Measurements from ENCODE around the gene RAD51B.

The RAD51B gene

GRCh38 chr14:68327231-68327630 is 507.7 kb downstream of the RAD51B start:
- Histone ChIP-seq H3K9me3 (ENCODE audit: control insufficient read depth, low read length) (no peaks in the 10 kb centered on the region), H3K79me2 (no peaks in the 10 kb centered on the region), H3K27me3 (ENCODE audit: control insufficient read depth, insufficient read depth, low read length) (no peaks in the 10 kb centered on the region), H3K9ac (no peak overlapping the region), H2AFZ (no peak overlapping the region), H3K4me3 (ENCODE audit: low read depth, low read length) (no peak overlapping the region), H3K4me1 (no peaks in the 10 kb centered on the region), H3K36me3 (ENCODE audit: control insufficient read depth, insufficient read depth, low read length) (no peaks in the 10 kb centered on the region), H3K4me2 (ENCODE audit: low read length) (no peak overlapping the region), H3K27ac (no peak overlapping the region)
- no peak for TF ChIP-seq CTCF (IDR thresholded peaks at IDR 0.05)

- H3K27ac ChIP-seq: no peak overlapping the region
- H3K4me3 ChIP-seq (ENCODE audit: low read depth, low read length): no peak overlapping the region
- TF ChIP-seq CTCF (IDR thresholded peaks at IDR 0.05): no peak
- H3K9me3 ChIP-seq (ENCODE audit: control insufficient read depth, low read length): no peaks in the 10 kb centered on the region
- no peak overlapping the region for H3K4me2 ChIP-seq (ENCODE audit: low read length)
- no peaks in the 10 kb centered on the region for H3K4me1 ChIP-seq
- no peaks in the 10 kb centered on the region for H3K27me3 ChIP-seq (ENCODE audit: control insufficient read depth, insufficient read depth, low read length)
- H3K79me2 ChIP-seq: no peaks in the 10 kb centered on the region
- H3K36me3 ChIP-seq (ENCODE audit: control insufficient read depth, insufficient read depth, low read length): no peaks in the 10 kb centered on the region
- no peak overlapping the region for H2AFZ ChIP-seq
- no peak overlapping the region for H3K9ac ChIP-seq
These were observed 508.9 kb downstream of the RAD51B start for GRCh38 chr14:68328509-68328908.

DNA sequence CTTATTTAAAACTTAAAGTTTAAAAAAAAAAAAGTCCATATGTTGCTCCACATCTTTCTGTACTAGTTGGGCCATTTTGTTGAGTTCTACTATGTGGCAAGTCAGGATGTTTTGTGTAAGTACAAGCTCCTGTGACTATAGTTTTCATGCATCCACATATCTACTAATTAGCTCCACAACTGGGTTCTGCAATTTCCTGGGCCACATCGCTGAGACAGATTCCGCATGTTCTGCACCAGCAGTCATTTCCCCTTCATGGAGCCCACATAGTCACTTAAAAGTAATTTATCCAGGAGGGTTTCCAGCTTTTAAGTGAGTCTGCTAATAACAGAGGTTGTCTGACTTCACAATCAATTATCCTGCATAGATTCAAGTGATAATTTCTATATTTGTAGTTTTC is 511.8 kb downstream of the RAD51B start:
- TF ChIP-seq CTCF (IDR thresholded peaks at IDR 0.05): no peak
- H3K27ac ChIP-seq: no peak overlapping the region

DNA sequence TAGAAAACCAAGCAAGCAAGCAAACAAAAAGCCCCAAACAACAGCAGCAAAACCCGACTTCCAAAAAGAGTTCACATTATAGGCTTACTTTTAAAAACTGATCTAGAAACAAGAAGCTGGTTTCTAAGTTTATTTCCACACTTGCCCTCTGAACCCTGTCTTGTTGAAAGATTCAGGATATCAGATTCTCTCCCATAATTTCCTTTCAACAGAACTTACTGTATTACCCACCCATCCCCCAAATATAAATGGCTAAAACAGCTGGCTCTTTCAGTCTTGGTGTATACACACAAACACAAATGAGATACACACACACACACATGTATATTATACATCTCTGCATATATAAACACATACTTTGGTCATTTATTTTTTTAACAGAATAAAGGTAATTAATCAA is 512.4 kb downstream of the RAD51B start:
- Histone ChIP-seq H3K79me2 (no peaks in the 10 kb centered on the region), H3K36me3 (ENCODE audit: control insufficient read depth, insufficient read depth, low read length) (no peaks in the 10 kb centered on the region), H3K4me2 (ENCODE audit: low read length) (no peak overlapping the region), H3K4me3 (ENCODE audit: low read depth, low read length) (no peak overlapping the region), H3K27ac (no peak overlapping the region), H3K27me3 (ENCODE audit: control insufficient read depth, insufficient read depth, low read length) (no peaks in the 10 kb centered on the region), H3K4me1 (no peaks in the 10 kb centered on the region), H3K9ac (no peak overlapping the region), H2AFZ (no peak overlapping the region), H3K9me3 (ENCODE audit: control insufficient read depth, low read length) (no peaks in the 10 kb centered on the region)
- no peak for TF ChIP-seq CTCF (IDR thresholded peaks at IDR 0.05)

More for the DNA sequence above, 511.8 kb downstream of the RAD51B start:
- H3K9ac ChIP-seq: no peak overlapping the region
- no peak overlapping the region for H3K4me3 ChIP-seq (ENCODE audit: low read depth, low read length)
- H3K4me1 ChIP-seq: no peaks in the 10 kb centered on the region
- no peaks in the 10 kb centered on the region for H3K9me3 ChIP-seq (ENCODE audit: control insufficient read depth, low read length)
- H3K27me3 ChIP-seq (ENCODE audit: control insufficient read depth, insufficient read depth, low read length): no peaks in the 10 kb centered on the region
- H3K4me2 ChIP-seq (ENCODE audit: low read length): no peak overlapping the region
- H3K36me3 ChIP-seq (ENCODE audit: control insufficient read depth, insufficient read depth, low read length): no peaks in the 10 kb centered on the region
- H2AFZ ChIP-seq: no peak overlapping the region
- H3K79me2 ChIP-seq: no peaks in the 10 kb centered on the region

- no peaks in the 10 kb centered on the region for H3K36me3 ChIP-seq (ENCODE audit: control insufficient read depth, insufficient read depth, low read length)
- H3K4me1 ChIP-seq: no peaks in the 10 kb centered on the region
- H2AFZ ChIP-seq: no peak overlapping the region
- no peak for TF ChIP-seq CTCF (IDR thresholded peaks at IDR 0.05)
- no peaks in the 10 kb centered on the region for H3K27me3 ChIP-seq (ENCODE audit: control insufficient read depth, insufficient read depth, low read length)
- H3K4me3 ChIP-seq (ENCODE audit: low read depth, low read length): no peak overlapping the region
- H3K4me2 ChIP-seq (ENCODE audit: low read length): no peak overlapping the region
- no peak overlapping the region for H3K9ac ChIP-seq
- H3K79me2 ChIP-seq: no peaks in the 10 kb centered on the region
- H3K9me3 ChIP-seq (ENCODE audit: control insufficient read depth, low read length): no peaks in the 10 kb centered on the region
- H3K27ac ChIP-seq: no peak overlapping the region
These were observed 513.7 kb downstream of the RAD51B start for GRCh38 chr14:68333262-68333661.

Measured in parathyroid adenoma (tissue), 2 donors.